ENCODE data around the gene COX11.

GRCh38 chr17:54971147-54971546, 2.7 kb upstream of the COX11 start:
- TF ChIP-seq EP300 (IDR thresholded peaks at IDR 0.05; ENCODE audit: borderline replicate concordance), result no peak
- TF ChIP-seq NFIC (IDR thresholded peaks at IDR 0.05), result no peak
- TF ChIP-seq CREB1 (IDR thresholded peaks at IDR 0.05; ENCODE audit: low read depth), result no peak
- TF ChIP-seq TCF12 (IDR thresholded peaks at IDR 0.05; ENCODE audit: low read depth), result no peak

Measured in Ishikawa (cell line).